Fibroblast of lung (primary cell): Measurements from ENCODE around the gene COLGALT1.

ENCODE experiments used
- EZH2 ChIP-seq: IDR thresholded peaks from 2 replicates; pipeline ENCODE4 v1.5.1; 2012; ENCODE audit warnings: low read length, control low read depth, mild to moderate bottlenecking; ENCODE audit errors: missing control alignments
- TF ChIP-seq, protein P1 (sequence below), 2 donors: IDR thresholded peaks in 1 of 2; conservative IDR thresholded peaks in 1 of 2; 1 replicate in 1 of 2; 2 replicates in 1 of 2; pipeline ENCODE4 v1.5.1; 2011 to 2012; ENCODE audit warnings: low read length in 2 of 2, control low read depth in 1 of 2, inconsistent platforms in 1 of 2, low read depth in 1 of 2, mild to moderate bottlenecking in 1 of 2

DNA sequence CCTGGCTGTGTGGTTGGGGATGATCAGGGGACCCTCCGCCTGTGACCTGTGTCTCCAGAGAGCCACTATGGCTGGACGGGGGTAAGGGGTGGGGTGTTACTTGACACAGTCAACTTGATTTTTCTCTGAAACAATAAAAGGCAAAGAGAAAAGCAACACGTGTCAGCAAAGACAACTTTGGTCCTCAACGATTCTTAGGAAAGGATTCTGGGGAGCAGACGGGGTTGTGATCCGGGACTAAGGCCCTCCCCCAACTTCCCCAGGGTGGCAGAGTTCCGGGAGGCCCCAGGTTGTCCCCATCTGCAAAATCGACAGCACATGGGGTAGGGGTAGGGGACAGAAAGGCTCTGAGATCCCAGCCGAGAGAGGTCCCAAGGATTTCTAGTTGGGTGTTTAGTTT, 46.2 kb downstream of the COLGALT1 start:
- TF ChIP-seq, protein P1, sequence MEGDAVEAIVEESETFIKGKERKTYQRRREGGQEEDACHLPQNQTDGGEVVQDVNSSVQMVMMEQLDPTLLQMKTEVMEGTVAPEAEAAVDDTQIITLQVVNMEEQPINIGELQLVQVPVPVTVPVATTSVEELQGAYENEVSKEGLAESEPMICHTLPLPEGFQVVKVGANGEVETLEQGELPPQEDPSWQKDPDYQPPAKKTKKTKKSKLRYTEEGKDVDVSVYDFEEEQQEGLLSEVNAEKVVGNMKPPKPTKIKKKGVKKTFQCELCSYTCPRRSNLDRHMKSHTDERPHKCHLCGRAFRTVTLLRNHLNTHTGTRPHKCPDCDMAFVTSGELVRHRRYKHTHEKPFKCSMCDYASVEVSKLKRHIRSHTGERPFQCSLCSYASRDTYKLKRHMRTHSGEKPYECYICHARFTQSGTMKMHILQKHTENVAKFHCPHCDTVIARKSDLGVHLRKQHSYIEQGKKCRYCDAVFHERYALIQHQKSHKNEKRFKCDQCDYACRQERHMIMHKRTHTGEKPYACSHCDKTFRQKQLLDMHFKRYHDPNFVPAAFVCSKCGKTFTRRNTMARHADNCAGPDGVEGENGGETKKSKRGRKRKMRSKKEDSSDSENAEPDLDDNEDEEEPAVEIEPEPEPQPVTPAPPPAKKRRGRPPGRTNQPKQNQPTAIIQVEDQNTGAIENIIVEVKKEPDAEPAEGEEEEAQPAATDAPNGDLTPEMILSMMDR (conservative IDR thresholded peaks at IDR 0.05 in 1 of 2, IDR thresholded peaks at IDR 0.05 in 1 of 2; ENCODE audit: low read depth in 1 of 2, low read length in 2 of 2), result no peak
- no peak for TF ChIP-seq EZH2
